Activated CD4-positive, alpha-beta T cell treated with anti-CD3 and anti-CD28 coated beads, Interleukin-2, Interleukin-4, amounts not matched to agents 100 ng/mL and 50 ng/mL, durations not matched to agents 16 hours and 8 hours (primary cell): Measurements from ENCODE around the gene TXNRD2.

Source experiments
- DNase-seq: peaks from one replicate; pipeline ENCODE4 v3.0.0-alpha.2; 2020; ENCODE audit warnings: low spot score

TXNRD2 gene

DNA sequence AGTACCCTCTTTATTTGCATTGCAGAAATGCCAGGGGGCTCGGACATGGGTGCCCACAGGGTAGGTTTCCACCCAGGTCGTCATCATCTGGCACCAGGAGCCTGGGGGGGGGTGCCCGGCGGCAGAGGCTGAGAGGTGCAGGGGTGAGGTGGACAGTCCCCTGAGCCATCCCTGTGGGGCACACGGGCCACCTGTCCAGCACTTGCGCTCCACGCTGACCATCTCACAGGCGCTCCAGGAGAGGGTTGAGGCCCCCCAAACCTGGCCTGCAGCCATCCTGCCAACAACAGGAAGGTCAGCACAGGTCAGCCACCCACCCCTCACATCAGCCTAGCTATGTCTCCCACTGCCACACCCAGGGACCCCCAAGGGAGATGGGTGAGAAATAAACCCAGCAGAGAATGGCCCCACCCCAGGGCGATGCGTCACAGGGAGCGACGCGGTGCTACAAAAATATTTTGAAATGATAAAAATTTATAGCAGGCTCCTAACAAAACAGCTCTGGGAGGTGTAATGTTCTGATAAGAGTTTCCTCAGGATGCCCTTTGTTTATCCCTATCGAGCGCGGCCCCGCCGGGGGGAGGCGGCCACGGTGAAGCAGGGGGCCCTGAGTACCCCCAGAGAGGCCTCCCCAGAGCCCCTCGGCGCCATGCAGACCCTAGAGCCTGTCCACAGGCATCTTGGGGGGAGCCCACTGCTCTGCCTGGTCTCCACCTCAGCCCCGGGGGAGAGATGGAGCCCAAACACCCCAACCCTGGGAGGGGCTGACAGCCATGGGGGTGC is 65.9 kb downstream of the TXNRD2 start:
- DNase-seq, result no peak

DNA sequence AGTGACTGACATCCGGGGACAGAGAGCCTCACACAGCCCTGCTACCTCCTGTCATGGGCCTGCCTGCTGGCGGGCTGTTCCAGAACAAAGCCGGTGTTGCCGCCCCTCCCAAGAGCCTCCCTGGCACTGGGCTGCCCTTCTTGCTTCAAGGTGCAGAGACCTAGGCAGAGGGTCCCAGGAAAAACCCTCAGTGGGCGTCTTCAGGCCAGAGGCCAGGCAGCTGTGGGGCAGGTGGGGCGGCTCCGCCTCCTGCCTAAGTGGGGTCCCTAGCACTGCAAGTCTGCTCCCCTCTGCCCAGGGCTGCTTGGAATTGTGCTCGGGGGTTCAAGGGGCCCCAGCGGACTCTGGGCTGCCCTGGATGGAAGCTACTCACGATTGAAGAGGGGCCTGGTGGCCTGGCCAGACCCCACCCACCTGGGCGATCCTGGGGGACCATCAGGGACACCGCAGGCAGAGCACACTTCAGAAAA is 66.5 kb downstream of the TXNRD2 start:
- DNase-seq, result no peak

DNA sequence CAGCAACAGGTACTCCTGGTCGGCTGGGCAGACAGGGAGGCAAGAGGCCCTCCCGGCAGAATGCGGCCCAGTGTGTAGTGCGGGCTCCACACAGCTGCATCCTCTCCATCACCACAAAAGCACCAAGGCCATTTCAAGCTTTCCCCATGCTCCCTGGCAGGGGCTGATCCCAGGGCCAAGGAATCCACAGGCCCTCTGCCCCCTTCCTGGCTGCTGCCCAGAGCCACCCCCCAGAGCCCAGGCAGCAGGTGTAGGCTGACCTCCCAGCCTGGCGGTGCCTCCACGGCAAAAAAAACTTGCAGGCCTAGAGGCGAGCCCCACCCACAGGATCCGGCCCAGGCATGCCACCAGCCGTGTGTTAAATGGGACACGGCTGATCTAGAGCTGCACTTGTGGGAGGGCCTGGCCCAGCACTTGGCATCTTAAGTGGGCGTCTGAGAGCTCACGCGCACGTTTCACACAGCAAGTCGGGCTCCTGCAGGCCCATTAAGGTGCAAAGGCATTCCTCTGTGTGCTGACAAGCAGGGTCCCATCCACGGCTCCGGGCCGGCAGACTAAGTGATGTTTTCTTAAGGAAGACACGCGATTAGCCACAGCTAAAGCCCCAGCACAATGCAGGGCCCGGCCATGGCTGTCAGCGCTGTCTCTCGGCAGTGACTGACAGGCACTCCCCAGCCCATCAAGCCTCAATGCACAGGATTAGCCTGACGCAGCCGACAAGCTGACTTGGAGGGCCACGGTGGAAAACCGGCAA is 67.1 kb downstream of the TXNRD2 start:
- DNase-seq, result no peak

DNA sequence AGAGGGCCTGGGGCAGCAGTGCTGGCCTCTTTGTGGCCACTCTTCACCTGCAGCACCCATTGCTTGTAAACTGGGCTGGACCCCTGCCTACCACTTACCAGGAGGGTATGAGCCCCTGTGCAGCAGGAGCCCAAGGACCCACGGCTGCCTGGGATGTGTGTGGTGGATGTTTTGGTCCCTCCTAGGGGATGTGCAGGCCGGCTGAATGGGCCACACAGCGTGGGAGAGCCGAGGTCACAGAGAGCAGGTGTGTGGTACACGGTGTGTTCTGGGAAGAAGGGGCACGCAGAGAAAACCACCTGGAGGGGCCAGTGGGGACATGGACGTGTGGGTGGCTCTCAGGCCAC is 67.7 kb downstream of the TXNRD2 start:
- DNase-seq, result no peak

DNA sequence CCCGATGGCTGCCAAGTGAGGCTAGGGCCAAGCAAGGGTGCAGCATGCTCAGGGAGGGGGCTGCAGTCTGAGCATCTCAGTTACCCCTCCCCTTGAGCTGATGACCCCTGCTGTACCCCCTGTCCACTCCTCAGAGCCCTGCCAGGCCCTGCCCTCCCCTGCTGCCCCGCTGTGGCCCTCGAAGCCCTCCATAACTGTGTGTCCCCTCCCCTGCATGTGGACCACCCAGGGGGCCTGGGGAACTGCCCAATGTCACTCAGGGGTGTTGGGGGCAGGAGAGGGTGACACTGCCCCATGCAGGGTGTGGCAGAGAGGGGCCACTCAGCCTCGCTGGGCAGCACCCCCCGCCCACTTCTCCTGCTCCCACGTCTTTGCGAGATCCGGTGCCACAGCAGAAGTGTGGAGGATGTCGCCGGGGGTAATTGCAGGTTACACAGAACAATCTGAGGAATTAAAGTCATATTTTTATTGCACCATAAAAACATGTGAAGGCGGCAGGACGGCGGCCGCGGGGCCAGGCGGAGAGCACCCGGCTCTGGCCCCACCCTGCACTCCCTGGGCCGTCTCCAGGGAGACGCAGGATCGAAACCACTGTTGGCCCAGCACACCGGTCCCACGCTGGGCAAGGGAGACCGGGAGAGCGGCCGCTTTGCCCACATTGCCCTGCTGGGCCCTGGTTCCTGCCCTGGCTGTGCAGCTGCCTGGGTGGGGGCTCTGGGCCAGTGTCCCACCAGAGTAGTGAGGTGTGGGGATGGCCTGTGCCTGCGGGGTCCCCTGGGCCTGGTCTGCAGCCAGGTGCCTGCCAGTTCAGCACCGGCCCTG is 68.3 kb downstream of the TXNRD2 start:
- no peak for DNase-seq

DNA sequence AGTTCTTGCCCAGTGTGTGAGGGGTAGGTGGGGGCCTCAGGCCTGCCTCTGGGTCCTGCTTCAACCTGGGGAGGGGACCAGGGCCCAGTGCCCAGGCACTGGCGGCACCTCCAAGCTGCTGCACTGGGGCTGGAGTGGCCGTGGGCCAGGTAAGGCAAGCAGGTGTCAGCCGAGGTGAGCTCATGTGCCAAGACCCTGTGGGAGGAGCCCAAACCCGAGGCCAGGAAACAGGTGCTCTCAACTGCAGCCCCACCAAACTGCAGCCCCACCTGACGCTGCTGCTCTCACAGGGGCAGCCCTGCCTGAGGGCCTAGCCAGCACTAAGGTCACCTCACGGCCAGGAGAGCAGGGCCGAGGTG is 68.9 kb downstream of the TXNRD2 start:
- DNase-seq, result no peak

DNA sequence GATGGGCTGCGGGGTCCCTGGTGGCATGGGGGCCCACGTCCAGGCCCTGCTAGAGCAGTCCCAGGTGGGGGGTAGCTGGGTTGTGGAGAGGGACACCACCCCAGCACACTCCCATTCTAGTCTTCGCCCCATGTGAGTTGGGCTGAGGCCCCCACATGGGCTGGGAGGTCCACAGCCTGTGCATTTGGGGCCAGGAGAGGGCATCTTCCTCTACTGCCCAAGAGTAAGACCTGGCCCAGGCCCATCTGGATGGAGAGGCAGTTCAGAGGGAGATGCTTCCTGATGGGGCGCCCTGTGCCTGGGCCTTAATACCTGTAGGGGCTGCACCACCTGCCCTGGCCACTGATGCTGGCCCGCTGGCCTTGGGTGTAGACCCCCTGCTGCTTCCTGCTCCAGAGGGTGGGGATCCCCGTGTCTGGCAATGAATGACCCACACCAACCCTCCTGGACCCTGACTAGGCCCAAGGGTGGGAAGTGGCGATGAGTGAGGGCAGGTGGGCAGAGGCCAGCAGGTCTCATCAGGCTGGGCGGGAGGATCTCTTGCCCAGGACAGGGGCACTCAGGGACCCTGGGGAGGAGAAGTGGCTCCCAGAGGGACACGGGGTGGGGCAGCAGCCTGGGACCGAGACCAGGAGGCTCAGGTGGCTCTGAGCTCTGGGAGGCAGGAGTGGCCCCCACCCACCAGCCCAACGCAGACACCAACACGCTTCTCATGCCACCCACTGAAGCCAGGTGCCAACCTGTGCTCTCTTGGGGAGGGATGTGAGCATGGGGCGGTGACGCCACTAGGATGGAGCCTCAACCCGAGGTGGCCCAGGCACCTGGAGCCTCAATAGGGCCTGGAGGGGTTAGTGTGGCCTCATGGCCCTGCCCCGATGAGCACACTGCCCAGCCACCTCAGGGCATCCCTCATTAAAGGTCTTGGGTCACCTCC is 69.5 kb downstream of the TXNRD2 start:
- no peak for DNase-seq

DNA sequence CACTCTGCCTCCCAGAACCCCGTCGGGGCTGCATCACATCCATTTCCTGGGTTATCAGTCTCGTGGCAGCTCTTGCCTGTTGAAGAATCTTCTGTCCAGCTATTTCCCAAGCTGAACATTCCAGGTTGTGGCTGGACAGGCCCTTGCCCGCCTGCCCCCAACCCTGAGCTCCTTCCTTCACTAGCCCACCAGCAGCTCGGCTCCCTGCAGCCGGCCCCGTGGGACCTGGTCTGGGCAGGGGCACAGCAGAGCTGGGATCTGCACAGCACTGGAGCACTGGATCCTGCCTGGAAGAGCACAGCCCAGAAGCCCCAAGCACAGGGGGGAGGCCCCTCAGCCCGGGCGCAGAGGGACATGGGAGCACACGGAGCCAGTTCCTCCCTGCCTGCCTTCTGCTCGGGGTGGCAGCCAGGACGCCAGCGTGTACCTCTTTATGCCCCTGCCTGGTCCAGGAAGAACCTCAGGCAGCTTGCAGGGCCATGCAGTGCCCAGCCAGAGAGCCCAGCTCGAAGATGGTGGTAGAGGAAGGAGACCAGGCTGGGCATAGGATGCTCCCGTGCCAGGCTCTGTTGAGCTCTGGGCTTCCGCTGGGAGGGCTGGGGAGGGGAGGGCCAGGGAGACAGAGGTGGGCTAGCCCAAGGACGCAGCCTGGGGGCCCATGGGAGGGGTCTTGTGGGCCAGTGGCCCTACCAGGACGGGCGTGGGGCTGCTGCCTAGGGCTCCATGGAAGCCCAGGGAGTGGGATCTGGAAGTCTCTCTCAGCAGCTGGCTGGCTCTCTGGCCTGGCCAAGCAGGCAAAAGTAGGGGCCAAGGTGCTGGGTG is 70.4 kb downstream of the TXNRD2 start:
- DNase-seq, result no peak

DNA sequence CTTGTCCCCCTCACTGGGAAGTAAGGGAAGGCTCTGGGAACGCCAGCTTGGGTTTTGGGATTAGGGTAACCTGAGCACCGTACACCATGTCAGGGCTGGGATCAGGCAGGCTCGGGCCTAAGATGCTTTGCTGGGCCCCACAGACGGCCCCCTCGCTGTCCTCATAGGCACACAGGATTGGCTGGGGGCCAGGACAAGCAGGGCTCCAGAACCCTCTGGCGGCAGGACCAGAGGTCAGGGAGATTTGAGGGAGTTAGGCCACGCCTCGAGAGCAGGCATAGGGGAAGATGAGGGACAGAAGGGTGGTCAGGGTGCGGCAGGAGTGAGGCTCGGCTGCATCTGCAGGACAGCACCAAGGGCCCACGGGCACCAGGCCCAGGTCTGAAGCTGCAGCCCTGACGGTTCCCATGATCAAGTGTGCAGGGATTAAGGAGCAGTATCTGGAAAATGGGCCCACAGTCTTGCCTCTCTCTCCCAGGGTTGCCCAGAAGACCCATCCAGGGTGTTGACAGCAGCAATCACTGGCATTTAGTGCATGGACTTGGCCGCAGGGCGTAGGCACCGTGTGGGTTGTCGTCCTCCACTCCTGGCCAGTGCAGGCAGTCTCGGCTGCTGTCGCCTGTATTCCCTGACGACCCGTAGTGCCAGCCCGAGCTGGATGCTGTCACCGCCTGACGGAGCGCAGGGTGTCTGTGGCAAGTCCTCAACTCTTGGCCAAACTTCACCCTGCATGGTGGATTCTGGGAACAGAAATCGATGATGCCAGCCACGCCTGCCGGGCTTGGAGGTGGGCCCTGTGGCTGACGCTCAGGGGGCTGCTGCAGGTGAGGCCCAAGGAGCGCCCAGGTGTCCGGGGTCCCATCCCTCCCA is 71.2 kb downstream of the TXNRD2 start:
- no peak for DNase-seq

DNA sequence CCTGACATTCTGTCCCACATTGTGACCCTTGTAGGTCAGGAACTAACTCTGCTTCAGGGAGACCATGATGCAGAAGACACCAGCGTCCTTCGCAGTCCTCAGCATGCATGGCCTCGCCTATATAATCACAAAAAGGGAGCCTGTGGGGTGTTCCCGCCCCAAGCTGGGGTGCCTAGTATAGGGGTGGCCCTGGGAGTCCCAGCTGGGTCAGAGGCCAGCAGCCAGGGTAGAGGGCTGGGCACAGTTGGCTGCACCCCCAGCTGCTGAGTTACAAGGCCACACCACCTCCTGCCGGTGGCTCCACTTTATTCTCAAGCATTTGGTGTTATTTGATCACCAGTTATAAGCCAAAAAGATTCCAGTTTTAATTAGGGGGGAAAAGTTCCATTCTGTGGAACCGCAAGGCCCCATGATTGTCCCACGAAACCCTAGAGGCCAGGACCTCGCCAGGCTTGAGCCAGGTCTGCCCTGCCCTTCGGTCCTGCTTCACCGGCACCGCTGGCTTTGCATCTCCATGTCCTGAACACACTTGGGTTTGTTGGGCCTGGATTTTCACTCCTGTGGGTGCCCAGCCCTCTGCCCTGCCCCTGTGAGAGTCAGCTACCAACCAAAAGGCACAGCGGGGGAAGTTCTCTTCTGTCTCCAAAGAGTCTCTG is 72.0 kb downstream of the TXNRD2 start:
- DNase-seq, result no peak

DNA sequence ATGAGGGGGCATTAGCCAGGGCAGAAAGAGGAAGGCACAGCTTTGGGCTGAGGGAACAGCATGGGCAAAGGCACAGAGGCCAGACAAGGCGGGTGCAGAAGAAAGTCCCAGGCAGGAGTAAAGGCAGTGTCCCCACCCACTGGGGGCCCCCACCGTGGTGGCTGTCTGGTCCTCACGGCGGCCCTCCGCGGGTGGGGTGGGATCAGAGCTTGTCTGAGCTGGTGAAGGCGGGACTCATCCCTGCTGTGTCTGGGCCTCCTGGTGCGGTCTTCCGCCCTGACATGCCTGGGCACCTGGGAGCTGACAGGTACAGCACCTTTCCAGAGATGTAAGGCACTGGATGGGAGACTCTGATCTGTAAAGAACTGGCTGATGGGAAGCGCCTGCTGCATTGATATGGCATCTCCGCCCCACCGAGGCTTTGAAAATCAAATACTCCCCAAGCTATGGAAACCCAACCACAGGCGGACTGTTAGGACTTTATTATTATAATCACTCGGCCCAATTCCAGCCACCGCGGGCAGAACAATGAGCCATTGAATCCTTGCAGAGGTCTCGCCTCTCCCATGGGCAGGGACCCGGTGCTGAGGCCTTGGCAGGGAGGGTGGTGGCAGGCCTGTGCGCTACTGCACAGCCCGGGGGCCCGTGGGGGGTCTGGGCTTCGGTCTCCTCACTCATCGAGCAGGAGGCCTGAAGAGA is 72.7 kb downstream of the TXNRD2 start:
- no peak for DNase-seq

DNA sequence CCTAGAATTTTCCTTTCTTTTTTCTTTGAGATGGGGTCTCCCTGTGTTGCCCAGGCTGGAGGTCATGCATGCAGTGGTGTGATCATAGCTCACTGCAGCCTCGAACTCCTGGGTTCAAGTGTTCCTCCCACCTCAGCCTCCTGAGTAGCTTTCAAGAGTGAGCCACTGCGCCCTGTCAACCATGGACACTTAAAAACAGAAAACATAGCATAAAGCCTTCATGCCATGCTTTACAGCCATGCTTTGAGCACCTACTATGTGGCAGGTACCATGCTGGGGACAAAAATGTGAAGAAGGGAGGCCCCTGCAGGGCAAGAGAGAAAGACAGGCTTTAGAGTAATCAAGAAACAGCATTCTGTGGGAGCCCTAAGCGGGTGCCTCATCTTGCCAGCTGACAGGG is 73.3 kb downstream of the TXNRD2 start:
- no peak for DNase-seq

DNA sequence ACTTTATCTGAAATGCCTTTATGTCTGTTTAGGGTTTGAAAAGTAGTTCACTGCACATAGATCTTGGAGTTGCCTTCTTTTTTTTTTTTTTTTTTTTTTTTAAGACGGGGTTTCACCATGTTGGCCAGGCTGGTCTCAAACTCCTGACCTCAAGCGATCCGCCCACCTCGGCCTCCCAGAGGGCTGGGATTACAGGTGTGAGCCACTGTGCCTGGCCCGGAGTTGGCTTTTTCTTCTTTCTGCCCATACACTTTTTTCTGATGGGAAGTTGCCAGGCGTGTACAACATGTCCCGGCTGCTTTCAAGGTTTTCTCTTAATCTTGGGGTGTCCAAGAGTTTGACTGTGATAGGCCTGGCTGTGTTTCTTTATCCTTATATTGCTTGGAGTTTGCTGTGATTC is 74.0 kb downstream of the TXNRD2 start:
- DNase-seq, result no peak

DNA sequence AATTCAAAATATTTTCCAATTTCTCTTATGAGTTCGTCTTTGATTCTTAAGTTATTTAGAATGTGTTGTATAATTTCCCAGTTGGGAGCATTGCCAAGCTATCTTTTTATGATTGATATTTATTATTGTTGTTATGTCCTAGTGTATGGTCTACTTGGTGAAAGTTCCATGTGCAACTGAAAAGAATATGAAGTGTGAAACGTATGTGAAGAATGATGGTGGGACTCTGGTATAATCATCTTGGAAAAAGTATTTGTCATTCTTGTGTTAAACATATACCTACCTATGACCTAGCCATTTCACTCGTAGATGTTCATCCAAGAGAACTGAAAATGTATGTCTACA is 75.0 kb downstream of the TXNRD2 start:
- DNase-seq, result no peak

DNA sequence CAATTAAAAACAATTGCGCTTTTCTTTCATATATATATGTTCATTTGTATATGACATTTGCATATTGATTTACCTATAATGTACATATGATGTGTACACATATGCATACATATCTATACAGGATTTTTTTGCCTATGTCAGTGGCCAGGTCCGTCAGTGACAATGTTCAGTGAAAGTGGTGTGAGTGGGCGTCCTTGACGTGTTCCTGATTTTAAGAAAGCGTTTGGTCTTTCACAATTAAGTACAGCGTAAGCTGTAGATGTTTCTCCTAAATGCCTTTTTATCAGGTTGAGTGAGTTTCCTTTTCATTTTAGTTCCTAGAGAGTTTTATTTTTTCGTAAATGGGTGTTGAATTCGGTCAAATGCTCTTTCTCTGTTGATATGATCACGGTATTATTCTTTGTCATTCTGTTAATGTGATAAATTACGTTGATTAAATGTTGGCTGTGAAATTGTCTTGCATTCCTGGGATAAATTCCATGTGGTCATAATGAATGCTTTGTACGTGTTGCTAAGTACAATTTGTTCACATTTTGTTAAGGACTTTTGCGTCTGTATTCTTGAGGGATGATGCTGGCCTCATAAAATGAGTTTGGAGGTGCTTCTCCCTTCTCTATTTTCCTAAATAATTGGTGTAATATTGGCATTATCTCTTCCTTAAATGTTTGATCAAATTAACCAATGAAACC is 76.3 kb downstream of the TXNRD2 start:
- DNase-seq, result no peak

DNA sequence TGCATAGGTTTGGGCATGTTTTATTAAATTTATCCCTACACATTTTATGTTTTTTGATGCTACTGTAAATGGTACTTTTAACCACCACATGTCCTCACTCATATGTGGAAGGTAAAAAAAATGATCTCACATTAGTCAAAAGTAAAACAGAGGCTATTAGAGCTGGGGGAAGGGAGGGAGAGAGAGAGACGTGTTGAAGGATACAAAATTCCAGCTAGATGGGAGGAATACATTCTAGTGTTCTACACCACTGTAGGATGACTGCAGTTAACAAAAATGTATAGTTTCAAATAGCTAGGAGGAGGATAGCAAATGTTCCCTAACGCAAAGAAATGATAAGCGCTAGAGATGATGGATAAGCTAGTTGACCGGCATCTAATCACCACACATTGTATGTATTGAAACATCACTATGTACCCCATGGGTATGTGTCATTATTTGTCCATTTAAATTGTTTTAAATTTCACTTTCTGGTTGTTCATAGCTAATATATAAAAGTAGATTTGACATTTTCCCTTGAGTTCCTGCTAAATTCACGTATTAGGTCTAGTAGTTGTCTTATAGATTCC is 77.0 kb downstream of the TXNRD2 start:
- DNase-seq, result no peak

DNA sequence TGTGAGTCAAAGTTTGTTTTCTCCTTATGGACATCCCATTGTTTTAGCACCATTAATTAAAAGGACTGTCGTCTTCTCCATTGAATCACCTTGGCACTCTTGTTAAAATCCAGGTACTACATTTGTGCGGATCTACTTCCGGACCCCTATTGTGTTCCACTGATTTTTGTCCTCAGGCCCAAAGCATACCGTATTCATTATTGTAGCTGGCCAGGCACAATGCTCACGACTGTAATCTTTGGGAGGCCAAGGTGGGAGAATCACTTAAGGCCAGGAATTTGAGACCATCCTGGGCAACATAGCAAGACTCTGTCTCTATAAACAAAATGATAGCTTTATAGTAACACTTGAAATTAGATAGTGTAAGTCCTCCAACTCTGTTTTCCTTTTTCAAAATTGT is 78.0 kb downstream of the TXNRD2 start:
- no peak for DNase-seq
